ENCODE measurements around the gene CLDN16.

GRCh38 chr3:190381441-190381840, 6.5 kb upstream of the CLDN16 start:
- TF ChIP-seq CTCF (conservative IDR thresholded peaks at IDR 0.05; ENCODE audit: low read depth, low read length) (no peak), POLR2A (IDR thresholded peaks at IDR 0.05; ENCODE audit: low read depth, low read length) (no peak), SMC3 (IDR thresholded peaks at IDR 0.05; ENCODE audit: low read depth, low read length) (no peak), NFE2L2 (IDR thresholded peaks at IDR 0.05; ENCODE audit: low read depth, low read length) (no peak), RAD21 (IDR thresholded peaks at IDR 0.05; ENCODE audit: low read length) (no peak), USF2 (IDR thresholded peaks at IDR 0.05; ENCODE audit: low read depth, low read length) (no peak), CEBPB (IDR thresholded peaks at IDR 0.05; ENCODE audit: low read depth, low read length) (no peak), ELK1 (IDR thresholded peaks at IDR 0.05; ENCODE audit: borderline replicate concordance, low read depth, low read length) (no peak)
